Measurements from ENCODE around the gene GARS1. TPM values are rescaled to one million over a fixed set of nuclear protein-coding genes. Genes with fewer than 3 reads are reported as not detected.

Gene GARS1
- total and polyA plus RNA-seq, 2 donors: 51.5 to 76.7 TPM

DNA sequence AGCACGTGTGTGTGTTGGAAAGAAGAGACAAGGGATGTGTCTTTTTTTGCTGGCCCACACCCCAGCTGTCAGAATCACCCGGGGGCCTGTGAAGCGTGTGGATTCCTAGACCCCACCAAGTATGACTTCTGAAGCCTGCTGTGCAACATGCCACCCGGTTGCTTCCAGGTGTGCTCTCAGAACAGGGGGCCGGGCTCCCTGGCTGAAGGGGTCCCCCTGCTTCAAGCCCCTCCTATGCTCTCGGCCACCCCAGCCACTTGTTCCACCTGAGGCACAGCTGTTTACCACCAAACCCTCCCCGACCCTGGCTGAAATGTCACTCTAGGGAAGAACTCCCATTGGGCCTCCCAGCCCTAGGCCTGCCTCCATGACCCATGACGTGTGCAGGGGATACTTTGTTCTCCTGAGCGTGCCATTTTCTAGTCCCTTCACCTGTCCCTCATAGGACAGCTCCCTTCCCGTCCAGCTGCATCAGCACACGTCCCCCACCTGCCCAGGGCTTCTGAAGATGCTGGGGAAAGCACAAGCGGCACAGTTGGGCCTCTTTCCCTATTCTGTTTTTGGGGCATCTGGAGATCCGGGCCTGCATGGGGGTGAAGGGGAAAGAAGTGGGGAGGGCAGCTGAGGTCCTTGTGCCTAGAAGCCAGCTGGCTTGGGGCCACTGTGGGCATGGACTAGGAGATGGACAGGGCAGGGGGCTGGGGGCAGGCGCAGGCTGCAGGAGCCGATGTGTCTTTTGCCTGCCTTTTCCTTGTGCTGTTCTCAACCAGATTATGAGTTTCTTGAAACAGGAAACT, 54.3 kb downstream of the GARS1 start:
- no peak overlapping the region for H3K4me3 ChIP-seq (ENCODE audit: low read depth, low read length)
- no peak for DNase-seq (ENCODE audit: extremely low spot score)
- 88% methylated on average over 15 of the region's 15 CpGs for WGBS

DNA sequence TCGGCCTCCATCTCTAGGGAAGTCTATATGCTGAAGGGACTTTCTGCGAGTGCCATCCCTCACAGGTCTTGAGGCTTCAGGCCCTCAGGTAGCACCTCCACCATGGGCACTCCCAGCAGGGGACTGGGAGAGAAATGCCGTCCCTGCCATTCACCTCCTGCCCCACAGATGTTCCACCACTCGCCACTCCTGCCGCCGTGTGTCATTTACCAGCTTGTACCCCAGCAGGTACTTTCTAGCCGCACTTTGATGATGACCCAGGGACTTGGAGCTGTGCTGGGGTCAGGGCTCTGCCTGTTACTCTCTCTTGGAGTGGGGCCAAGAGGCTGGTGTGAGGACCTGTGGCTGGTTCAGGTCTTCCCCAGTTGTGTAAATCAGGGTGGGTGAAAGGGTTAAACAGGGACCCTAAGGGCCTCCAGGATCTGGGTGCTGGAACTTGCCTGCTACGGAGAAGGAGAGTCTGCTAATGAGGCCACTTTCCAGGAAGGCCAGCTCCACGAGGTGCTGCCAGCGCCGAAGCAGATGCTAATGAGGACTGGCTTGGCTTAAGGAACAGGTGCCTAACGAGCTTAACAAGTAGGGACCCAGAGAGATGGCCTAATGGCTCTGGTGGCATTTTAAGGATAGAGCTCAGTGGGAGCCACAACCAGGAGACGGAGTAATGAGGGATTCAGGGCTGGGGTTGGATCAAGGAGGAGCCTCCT, 55.2 kb downstream of the GARS1 start:
- H3K4me1 ChIP-seq (ENCODE audit: insufficient read depth): no peaks in the 10 kb centered on the region
- H3K27ac ChIP-seq (ENCODE audit: low read depth): no peak overlapping the region
- 85% methylated on average over 13 of the region's 13 CpGs for WGBS
- H3K36me3 ChIP-seq (ENCODE audit: insufficient read depth): no peaks in the 10 kb centered on the region
- DNase-seq (ENCODE audit: extremely low spot score): no peak
- H3K4me3 ChIP-seq (ENCODE audit: low read depth, low read length): no peak overlapping the region

More for the DNA sequence above, 54.3 kb downstream of the GARS1 start:
- Histone ChIP-seq H3K36me3 (ENCODE audit: insufficient read depth) (no peaks in the 10 kb centered on the region), H3K4me1 (ENCODE audit: insufficient read depth) (no peaks in the 10 kb centered on the region), H3K27ac (ENCODE audit: low read depth) (no peak overlapping the region)

DNA sequence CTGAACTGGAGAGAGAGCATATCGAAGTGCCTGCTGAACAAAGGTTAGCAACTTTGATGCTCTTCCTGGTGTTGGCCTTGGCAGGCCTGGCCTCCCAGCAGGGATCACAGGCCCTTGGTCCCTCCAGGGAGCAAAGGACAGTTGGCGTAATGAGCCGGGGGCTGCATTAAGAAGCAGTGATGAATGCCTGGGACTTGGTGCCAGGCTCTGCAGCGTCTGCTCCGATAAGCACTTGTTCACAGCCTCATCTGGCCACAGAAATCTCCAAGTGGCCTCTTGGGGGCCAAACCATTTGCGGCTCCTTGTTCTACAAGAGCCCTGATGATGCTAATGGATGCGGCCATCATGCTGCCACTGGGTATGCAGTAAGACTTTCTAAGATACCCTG, 55.7 kb downstream of the GARS1 start:
- 94% methylated on average over 7 of the region's 7 CpGs for WGBS
- DNase-seq (ENCODE audit: extremely low spot score): no peak
- Histone ChIP-seq H3K4me3 (ENCODE audit: low read depth, low read length) (no peak overlapping the region), H3K36me3 (ENCODE audit: insufficient read depth) (no peaks in the 10 kb centered on the region), H3K4me1 (ENCODE audit: insufficient read depth) (no peaks in the 10 kb centered on the region), H3K27ac (ENCODE audit: low read depth) (no peak overlapping the region)

DNA sequence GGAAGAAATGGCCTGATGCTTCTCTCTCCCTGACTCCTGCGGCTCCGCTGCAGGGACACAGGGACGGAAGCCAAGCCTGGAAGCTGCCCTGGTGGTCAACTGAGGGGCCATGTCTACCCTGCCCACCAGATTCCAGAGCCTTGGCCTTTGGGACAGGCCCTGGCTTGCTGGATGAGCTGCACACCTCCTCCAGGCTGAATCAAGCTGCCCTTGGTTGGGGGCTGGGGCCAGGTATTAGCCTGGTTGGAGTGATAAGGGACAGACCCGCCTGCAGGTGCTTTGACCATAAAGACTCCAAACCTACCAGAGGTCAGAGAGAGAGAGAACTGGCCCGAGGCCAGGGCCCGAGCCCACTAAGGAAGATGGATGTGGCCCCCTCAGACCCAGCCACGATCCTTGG, 57.5 kb downstream of the GARS1 start:
- Histone ChIP-seq H3K4me3 (ENCODE audit: low read depth, low read length) (no peak overlapping the region), H3K27ac (ENCODE audit: low read depth) (no peak overlapping the region), H3K4me1 (ENCODE audit: insufficient read depth) (no peaks in the 10 kb centered on the region), H3K36me3 (ENCODE audit: insufficient read depth) (no peaks in the 10 kb centered on the region)
- 92% methylated on average over 7 of the region's 7 CpGs for WGBS
- no peak for DNase-seq (ENCODE audit: extremely low spot score)

DNA sequence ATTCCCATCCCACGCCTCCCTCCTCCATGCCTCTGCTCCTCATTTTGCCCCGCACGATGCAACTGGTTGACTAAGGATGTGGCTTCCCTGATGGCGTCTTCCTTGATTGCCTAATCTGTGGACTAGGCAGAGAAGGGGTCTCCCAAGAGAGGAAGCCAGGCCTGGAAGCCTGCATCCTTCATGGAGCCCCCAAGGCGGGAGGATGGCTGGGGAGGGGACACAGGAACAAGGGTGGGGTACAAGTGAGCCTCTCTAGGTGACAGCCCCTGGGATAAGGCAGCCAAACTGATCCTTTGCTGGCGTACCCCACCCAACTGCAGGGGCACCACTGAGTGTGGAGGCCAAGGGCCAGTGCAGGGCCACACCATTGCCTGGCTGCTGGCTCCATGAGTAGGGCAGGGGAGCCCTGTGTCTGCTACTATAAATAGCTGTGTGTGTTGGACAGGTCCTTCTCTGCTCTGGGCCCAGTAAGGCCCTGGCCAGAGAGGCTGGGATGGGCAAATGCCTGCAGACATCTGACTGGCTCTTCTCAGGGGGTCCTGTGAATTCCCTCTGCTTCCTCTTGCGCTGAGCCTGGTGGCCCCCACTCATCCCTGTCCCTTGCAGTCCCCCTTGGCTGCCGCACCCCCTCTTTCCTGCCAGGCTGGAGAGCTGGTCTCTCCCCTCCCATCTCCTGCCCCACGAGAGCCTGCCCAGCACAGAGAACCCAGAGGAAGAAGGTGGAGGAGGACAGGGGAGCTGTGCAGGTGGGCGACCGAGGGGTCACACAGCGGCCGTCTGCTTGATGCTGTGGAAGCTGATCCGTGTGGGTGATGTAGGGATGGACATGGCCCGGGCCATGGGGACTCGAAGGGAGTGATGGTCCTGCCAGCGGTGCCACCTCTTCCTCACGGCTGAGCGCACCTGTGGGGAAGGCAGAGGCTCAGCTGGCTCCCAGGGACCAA, 58.3 kb downstream of the GARS1 start:
- Histone ChIP-seq H3K4me1 (ENCODE audit: insufficient read depth) (no peaks in the 10 kb centered on the region), H3K4me3 (ENCODE audit: low read depth, low read length) (no peak overlapping the region), H3K27ac (ENCODE audit: low read depth) (no peak overlapping the region), H3K36me3 (ENCODE audit: insufficient read depth) (no peaks in the 10 kb centered on the region)
- no peak for DNase-seq (ENCODE audit: extremely low spot score)
- WGBS: 91% methylated on average over 19 of the region's 19 CpGs

DNA sequence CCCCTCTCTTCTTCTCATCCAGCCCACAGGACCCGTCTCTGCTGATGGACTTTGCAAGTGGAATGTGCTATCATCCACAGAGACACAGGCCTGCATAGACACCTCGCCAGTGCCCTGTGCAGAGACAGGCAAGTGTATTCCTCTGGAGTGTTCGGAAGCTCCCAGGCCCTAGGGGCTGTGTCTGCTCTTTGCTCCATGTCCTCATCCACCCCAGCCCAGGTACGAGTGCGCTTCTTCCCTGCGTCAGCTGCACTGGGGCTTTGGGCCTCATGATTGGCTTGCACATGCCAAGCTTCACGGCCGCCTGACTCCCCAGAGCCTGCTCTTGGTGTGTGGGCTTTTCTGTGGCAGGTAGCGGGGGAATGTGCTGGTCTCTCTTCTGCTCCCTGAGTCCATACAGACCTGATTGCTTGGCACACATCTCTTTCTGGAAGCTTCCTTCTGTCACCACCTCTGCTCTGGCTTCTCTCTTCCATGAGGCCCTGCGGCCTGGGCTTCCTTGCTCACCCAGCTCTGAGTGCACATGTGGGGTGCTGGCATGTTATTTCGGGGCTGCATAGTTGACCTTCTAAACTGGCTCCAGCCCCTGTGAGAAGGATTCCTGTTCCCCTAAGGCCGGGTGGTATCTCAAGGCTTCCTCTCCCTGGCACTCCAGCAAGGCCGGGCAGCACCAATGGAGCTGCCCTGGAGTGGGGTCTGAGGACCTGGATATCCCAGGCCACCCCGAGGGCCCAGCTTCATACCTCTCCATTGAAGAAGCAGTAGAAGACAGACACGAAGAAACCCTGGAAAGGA, 59.8 kb downstream of the GARS1 start:
- H3K27ac ChIP-seq (ENCODE audit: low read depth): no peak overlapping the region
- 89% methylated on average over 15 of the region's 15 CpGs for WGBS
- DNase-seq (ENCODE audit: extremely low spot score): no peak
- H3K4me1 ChIP-seq (ENCODE audit: insufficient read depth): no peaks in the 10 kb centered on the region
- no peaks in the 10 kb centered on the region for H3K36me3 ChIP-seq (ENCODE audit: insufficient read depth)
- H3K4me3 ChIP-seq (ENCODE audit: low read depth, low read length): no peak overlapping the region

DNA sequence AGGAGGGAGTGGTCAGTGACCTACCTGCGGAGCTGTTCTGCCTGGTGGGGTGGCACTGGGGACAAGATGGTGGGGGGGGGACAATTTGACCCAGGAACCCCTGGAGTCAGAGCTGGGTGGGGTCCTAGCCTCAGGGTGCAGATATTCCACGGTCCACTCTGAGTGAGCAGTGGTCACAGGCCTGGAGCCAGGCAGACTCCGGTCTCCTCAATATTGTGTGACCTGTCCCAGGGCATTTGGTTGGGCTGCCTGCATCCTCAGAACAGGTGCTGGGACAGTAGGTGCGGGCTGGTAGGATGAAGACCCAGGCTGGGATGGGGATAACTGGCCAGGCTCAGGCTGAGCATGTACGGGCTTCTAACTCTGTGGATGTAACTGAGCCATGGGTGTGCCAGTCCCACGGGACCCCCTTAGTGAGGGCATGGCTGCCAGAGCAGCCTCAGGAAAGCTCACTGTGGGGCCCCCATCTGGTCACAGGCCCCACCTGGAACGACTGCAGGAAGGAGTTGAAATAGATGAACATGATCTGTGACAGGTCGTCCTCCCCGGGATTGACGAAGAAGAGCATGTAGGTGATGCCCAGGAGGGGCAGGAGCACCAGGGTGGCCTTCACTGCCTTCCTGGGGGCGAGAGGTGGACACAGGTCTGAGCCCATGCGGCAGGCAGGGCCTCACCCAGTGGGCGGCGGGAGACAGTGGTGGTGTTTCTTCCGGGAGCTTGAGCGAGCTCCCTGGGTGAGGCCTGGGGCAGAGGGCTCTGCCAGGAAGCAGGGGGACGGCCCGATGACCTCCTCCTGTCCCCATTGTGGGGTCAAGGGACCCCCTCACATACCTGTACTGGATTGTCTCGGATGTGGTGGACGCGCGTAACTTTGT, 60.7 kb downstream of the GARS1 start:
- no peak overlapping the region for H3K4me3 ChIP-seq (ENCODE audit: low read depth, low read length)
- DNase-seq (ENCODE audit: extremely low spot score): no peak
- 90% methylated on average over 22 of the region's 22 CpGs for WGBS
- H3K27ac ChIP-seq (ENCODE audit: low read depth): no peak overlapping the region
- no peaks in the 10 kb centered on the region for H3K4me1 ChIP-seq (ENCODE audit: insufficient read depth)
- H3K36me3 ChIP-seq (ENCODE audit: insufficient read depth): no peaks in the 10 kb centered on the region

DNA sequence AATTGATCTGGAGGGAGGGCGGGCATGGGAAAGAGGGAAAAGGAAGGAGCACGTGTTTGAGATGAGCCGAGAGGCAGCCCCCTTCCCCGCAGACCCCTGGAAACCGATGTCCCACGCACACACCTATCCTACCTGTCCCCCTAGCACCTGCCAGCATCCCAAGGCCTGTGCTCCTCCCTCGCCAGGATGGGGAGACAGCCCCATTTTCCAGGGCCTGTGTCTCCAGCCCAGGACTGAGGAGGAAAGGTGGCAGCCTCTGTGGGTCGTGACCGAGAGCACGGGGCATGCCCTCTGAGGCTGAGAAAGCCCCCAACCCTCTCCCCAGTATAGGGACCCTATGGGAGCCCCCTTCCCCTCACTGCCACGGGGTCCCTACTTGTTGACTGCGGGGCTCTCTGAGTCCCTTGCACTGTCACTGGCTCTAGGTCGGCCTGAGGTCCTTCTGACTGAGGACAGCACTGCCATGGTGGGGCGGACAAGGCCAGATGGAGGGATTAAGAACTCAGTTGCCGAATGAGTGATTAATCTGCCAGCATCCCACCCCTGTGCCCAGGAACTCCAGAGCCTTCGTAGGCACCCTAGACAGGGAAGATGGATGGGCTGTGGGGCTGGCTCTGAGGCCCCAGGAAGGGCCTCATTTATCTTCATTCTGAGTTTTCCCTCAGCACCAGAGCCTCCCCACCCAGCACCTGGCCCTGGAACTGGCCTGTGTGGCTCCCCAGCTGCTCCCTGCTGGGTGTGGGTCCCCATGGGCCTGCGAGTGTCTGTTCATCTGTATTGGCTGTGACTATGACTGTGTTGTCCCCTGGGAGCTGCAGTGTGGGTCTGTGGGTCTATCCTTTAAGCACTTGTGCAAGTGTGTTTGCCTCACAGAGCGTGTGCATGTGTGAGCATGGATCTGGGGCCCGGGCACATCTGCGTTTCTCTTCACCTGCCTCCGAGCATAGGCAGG, 61.6 kb downstream of the GARS1 start:
- 86% methylated on average over 21 of the region's 21 CpGs for WGBS
- DNase-seq (ENCODE audit: extremely low spot score): no peak
- Histone ChIP-seq H3K4me3 (ENCODE audit: low read depth, low read length) (no peak overlapping the region), H3K27ac (ENCODE audit: low read depth) (no peak overlapping the region), H3K36me3 (ENCODE audit: insufficient read depth) (no peaks in the 10 kb centered on the region), H3K4me1 (ENCODE audit: insufficient read depth) (no peaks in the 10 kb centered on the region)

DNA sequence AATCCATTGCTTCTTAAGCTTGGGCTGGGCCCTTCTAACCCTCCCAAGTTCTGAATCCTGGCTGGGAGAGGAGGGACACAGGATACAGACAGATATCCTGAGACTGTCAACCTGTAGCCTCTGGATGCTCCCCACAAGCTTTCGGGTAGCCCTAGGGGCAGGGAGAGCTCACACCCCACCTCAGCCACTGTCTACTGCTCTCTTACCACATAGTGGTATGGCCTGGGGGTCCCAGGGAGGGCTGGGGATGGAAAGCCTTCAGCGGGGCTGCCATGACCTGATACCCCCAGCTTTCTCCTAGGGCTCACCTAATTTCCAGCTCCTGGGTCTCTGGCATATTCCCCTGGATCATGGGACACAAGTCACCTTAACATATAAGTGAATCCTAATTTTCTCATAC, 62.5 kb downstream of the GARS1 start:
- Histone ChIP-seq H3K4me1 (ENCODE audit: insufficient read depth) (no peaks in the 10 kb centered on the region), H3K4me3 (ENCODE audit: low read depth, low read length) (no peak overlapping the region), H3K27ac (ENCODE audit: low read depth) (no peak overlapping the region), H3K36me3 (ENCODE audit: insufficient read depth) (no peaks in the 10 kb centered on the region)
- 97% methylated on average over 2 of the region's 2 CpGs for WGBS
- no peak for DNase-seq (ENCODE audit: extremely low spot score)

DNA sequence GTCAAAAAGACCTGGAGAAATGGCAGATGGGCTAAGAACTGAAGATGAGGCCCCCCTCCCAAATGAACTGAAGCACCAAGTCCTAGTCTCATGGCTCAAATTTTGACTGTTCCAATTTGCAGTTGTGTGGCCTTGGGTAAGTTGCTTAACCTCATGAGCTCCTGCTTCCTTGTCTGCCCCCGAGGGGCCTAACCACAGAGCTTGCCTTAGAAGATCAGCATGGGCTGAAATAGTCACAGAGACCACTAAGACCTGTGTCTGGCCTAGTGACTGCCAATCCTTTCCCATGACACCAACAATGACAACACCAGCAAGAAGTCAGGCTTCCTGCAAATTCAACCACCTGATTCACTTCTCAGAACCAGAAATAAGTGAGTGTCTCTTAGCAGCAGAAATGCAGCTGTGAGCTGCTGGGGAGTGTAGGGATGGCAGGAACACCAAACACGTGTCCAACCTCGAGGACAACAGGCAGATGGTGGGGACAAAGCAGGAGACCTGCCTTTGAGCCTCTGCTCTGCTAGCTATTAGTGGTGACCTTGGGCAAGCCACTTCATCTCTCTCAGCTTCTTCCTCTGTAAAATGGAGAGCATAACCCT, 63.9 kb downstream of the GARS1 start:
- H3K27ac ChIP-seq (ENCODE audit: low read depth): no peak overlapping the region
- 72% methylated on average over 3 of the region's 3 CpGs for WGBS
- DNase-seq (ENCODE audit: extremely low spot score): no peak
- no peak overlapping the region for H3K4me3 ChIP-seq (ENCODE audit: low read depth, low read length)
- no peaks in the 10 kb centered on the region for H3K36me3 ChIP-seq (ENCODE audit: insufficient read depth)
- H3K4me1 ChIP-seq (ENCODE audit: insufficient read depth): no peaks in the 10 kb centered on the region

DNA sequence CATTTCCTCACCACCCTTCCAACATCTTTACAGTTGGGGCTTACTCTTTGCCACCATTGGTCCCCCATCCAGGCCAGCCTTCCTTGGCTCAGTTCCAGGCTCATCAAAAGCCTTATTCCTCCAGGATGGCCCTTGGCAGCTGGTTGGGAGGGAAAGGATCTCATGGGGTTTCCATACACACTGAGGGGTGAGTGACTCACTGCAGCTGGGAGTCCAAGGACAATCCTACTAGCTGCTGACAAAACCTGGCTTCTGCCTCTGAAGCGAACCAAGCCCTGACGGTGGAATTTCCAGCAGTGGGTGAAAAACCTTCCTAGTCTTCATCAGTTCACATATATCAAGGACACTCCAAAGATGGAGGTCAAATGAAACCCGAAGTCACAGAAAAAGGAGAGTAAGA, 64.6 kb downstream of the GARS1 start:
- WGBS: 86% methylated on average over 3 of the region's 3 CpGs
- no peaks in the 10 kb centered on the region for H3K36me3 ChIP-seq (ENCODE audit: insufficient read depth)
- DNase-seq (ENCODE audit: extremely low spot score): no peak
- H3K4me1 ChIP-seq (ENCODE audit: insufficient read depth): no peaks in the 10 kb centered on the region
- H3K27ac ChIP-seq (ENCODE audit: low read depth): no peak overlapping the region
- H3K4me3 ChIP-seq (ENCODE audit: low read depth, low read length): no peak overlapping the region

Measured in urinary bladder (tissue), 4 donors.